NT2/D1 (cell line): ENCODE measurements around the gene LIPE.

Source experiments
- DNase-seq: peaks from one replicate; pipeline ENCODE4 v3.0.0-alpha.2; 2011; ENCODE audit warnings: low read depth, low spot score
- H3K27me3 ChIP-seq: 2 replicates; pipeline ENCODE4 v1.6.0; 2011; ENCODE audit warnings: mild to moderate bottlenecking; ENCODE audit not compliant: insufficient read length, insufficient read depth
- H3K36me3 ChIP-seq: 2 replicates; pipeline ENCODE4 v1.6.1; 2011; ENCODE audit warnings: mild to moderate bottlenecking, low read length, mixed read lengths; ENCODE audit not compliant: insufficient read depth, insufficient read length
- H3K4me1 ChIP-seq: 2 replicates; pipeline ENCODE4 v1.5.1; 2011; ENCODE audit not compliant: insufficient read depth, insufficient read length
- H3K4me3 ChIP-seq: 2 replicates; pipeline ENCODE4 v1.5.1; 2011; ENCODE audit warnings: low read depth; ENCODE audit not compliant: insufficient read length
- H3K9ac ChIP-seq: 2 replicates; pipeline ENCODE4 v1.6.0; 2011; ENCODE audit warnings: low read depth; ENCODE audit not compliant: insufficient read length
- H3K9me3 ChIP-seq: 2 replicates; pipeline ENCODE4 v1.5.1; 2011; ENCODE audit warnings: mild to moderate bottlenecking, low read length; ENCODE audit not compliant: insufficient read depth
- SUZ12 ChIP-seq: IDR thresholded peaks from 2 replicates; pipeline ENCODE4 v1.6.1; 2011; ENCODE audit not compliant: insufficient read length, insufficient read depth; ENCODE audit errors: extremely low read depth
- YY1 ChIP-seq: IDR thresholded peaks from 2 replicates; pipeline ENCODE4 v1.6.1; 2011; ENCODE audit not compliant: insufficient read length, insufficient read depth
- ZNF274 ChIP-seq: IDR thresholded peaks from 2 replicates; pipeline ENCODE4 v1.6.1; 2011; ENCODE audit warnings: mild to moderate bottlenecking, low read depth, low read length

LIPE gene

DNA sequence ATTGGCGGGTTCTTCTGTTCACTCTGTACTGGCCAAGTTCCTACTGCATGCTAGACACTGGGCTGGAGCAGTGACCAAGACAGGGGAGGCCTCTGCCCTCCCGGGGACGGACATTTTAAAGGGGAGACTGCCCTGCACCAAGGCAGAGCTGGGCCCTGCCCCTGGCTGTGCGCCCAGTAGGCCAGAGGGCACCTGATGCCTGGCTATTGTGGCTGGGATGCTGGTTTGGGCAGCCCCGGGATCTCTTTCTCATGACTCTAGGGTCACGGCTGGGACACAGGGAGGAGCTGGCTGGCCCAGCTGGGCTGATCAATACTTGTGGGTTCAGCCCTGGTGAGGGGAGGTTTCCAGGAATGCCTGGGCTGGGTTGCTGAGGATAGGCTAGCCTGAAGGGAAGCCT lies 17.7 kb downstream of the LIPE start:
- TF ChIP-seq YY1 (no peak), ZNF274 (no peak), SUZ12 (no peak)
- Histone ChIP-seq H3K9ac (no peak overlapping the region), H3K4me3 (no peak overlapping the region), H3K4me1 (peaks cover 18% of the 10 kb centered on the region), H3K36me3 (peaks cover 6% of the 10 kb centered on the region), H3K9me3 (no peaks in the 10 kb centered on the region), H3K27me3 (peaks cover 49% of the 10 kb centered on the region)
- DNase-seq = no peak

DNA sequence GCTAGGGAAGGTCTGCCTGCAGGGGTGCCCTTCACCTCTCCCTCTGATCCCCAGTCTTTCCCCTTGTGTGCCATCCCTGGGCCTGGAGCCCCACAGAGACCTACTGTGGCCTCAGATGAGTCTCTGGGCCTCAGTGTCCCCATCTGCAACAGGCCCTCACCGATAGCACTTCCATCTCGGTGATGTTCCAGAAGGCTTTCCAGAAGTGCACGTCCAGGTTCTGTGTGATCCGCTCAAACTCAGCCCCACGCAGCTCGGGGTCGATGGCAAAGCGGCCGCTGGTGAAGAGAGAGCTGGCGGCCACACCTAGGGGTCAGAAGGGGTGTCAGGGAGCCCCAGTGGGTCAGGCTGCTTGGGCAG lies 19.4 kb downstream of the LIPE start:
- Histone ChIP-seq H3K36me3 (peaks cover 6% of the 10 kb centered on the region), H3K27me3 (peaks cover 44% of the 10 kb centered on the region), H3K9ac (no peak overlapping the region), H3K9me3 (no peaks in the 10 kb centered on the region), H3K4me3 (no peak overlapping the region), H3K4me1 (peaks cover 19% of the 10 kb centered on the region)
- DNase-seq = no peak
- no peak for TF ChIP-seq ZNF274
- TF ChIP-seq SUZ12 = no peak

DNA sequence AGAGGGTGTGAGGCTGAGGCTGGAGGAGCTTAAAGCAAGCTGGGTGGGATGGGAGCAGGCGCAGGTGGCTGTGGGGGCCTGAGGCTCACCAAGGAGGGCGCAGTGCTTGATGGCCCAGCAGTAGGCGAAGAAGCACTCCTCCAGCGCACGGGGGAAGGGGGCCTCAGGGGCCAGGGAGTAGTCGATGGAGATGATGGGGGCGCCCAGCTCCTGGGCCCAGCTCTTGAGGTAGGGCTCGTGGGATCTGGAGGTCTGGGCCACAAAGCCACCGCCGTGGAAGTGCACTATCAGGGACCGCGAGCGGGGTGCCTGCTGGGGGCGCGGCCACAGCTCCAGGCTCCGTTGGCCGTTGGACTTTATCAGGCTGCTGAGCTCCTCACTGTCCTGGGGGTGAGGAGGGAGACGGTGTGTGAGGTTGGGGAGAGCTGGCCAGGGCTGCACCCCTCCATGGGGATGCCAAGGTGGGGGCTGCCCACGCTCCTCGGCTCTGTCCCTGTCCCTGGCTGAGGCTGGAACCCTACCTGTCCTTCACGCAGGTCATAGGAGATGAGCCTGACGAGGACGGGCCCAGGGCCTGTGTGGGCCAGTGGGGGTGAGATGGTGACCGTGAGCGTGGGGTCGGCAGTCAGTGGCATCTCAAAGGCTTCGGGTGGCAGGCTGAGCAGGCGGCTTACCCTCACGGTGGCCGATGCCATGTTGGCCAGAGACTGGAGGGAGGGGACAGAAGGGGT lies 19.9 kb downstream of the LIPE start:
- Histone ChIP-seq H3K27me3 (peaks cover 49% of the 10 kb centered on the region), H3K4me3 (no peak overlapping the region), H3K9me3 (no peaks in the 10 kb centered on the region), H3K9ac (no peak overlapping the region), H3K36me3 (peaks cover 6% of the 10 kb centered on the region), H3K4me1 (peaks cover 22% of the 10 kb centered on the region)
- TF ChIP-seq SUZ12 (no peak), ZNF274 (no peak), YY1 (no peak)
- no peak for DNase-seq

DNA sequence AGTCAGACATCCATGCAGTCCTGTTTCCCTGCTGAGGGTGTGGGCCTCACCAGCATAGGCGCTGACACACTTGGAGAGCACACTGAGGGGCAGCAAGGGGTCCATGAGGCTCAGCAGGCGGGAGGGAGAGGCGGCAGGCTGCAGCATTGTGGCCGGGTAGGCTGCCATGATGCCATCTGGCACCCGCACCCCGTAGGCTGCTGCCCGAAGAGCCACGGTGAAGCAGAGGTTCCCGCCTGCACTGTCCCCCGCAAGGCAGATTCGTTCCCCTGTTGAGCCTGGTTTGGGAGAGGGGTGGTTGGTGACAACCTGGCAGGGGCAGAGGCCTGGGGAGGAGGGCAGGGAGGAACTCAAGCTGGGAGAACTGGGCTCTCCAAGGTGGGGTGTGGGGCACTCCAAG lies 21.1 kb downstream of the LIPE start:
- TF ChIP-seq YY1 (no peak), ZNF274 (no peak), SUZ12 (no peak)
- H3K9ac ChIP-seq = peak overlapping the region; percentile 42
- DNase-seq = no peak
- no peak overlapping the region for H3K4me3 ChIP-seq
- H3K36me3 ChIP-seq = peaks cover 6% of the 10 kb centered on the region
- H3K27me3 ChIP-seq = peaks cover 54% of the 10 kb centered on the region
- peaks cover 16% of the 10 kb centered on the region for H3K4me1 ChIP-seq
- no peaks in the 10 kb centered on the region for H3K9me3 ChIP-seq

DNA sequence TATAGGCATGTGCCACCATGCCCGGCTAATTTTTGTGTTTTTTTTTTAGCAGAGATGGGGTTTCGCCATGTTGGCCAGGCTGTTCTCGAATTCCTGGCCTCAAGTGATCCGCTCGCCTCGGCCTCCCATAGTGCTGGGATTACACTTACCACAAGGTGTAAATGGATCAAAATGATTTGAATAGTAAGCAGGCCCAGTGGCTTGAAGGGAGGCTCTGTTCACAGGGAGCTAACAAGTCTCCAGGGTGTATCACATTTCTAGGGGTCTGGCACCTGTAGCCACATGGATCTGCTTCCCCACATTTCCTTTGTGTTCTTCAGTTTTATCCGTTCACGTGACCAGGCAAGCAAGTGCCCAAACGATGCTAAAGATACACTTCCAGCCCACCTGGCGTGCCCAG lies 23.6 kb downstream of the LIPE start:
- peaks cover 9% of the 10 kb centered on the region for H3K36me3 ChIP-seq
- no peak overlapping the region for H3K9ac ChIP-seq
- H3K4me3 ChIP-seq = no peak overlapping the region
- peaks cover 51% of the 10 kb centered on the region for H3K27me3 ChIP-seq
- TF ChIP-seq ZNF274 = no peak
- TF ChIP-seq SUZ12 = no peak
- no peak for TF ChIP-seq YY1
- DNase-seq = no peak
- H3K4me1 ChIP-seq = peaks cover 10% of the 10 kb centered on the region
- H3K9me3 ChIP-seq = no peaks in the 10 kb centered on the region

DNA sequence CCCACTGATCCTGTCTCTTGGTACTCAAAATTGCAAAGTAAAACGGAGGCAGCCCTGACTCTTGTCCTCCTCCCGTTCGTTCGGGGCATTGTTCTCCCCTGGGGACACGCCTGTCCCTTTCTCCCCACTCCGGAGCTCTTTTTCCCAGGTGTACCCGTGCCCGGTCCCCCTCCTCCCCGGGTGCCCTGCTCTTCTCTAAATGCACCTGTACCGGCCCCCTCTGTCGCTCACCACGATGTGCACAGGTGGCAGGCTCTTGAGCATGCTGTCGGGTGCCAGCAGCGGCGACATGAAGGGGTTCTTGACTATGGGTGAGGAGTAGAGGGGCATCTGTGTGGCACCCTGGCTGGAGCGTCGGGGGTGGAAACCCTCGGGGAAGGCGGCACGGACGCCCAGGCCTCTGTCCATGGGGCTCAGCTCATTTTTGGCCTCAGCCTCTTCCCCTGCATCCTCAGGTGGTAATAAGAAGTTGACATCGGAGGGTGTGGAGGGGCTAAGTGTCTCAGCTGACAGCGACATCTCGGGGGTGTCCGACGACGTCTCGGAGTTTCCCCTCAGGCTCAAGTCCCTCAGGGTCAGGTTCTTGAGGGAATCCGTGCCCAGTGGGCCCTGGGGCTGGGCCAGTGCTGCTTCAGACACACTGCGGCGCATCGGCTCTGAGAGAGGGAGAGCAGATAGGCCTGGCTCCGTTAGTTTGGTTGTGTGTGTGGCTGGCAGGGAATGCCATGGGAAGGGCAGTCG lies 24.6 kb downstream of the LIPE start:
- Histone ChIP-seq H3K4me1 (peaks cover 10% of the 10 kb centered on the region), H3K9ac (peak overlapping the region; percentile 87), H3K9me3 (no peaks in the 10 kb centered on the region), H3K27me3 (peaks cover 47% of the 10 kb centered on the region), H3K4me3 (peak overlapping the region; percentile 58), H3K36me3 (peaks cover 9% of the 10 kb centered on the region)
- DNase-seq = no peak
- TF ChIP-seq YY1 (no peak), ZNF274 (no peak), SUZ12 (no peak)

DNA sequence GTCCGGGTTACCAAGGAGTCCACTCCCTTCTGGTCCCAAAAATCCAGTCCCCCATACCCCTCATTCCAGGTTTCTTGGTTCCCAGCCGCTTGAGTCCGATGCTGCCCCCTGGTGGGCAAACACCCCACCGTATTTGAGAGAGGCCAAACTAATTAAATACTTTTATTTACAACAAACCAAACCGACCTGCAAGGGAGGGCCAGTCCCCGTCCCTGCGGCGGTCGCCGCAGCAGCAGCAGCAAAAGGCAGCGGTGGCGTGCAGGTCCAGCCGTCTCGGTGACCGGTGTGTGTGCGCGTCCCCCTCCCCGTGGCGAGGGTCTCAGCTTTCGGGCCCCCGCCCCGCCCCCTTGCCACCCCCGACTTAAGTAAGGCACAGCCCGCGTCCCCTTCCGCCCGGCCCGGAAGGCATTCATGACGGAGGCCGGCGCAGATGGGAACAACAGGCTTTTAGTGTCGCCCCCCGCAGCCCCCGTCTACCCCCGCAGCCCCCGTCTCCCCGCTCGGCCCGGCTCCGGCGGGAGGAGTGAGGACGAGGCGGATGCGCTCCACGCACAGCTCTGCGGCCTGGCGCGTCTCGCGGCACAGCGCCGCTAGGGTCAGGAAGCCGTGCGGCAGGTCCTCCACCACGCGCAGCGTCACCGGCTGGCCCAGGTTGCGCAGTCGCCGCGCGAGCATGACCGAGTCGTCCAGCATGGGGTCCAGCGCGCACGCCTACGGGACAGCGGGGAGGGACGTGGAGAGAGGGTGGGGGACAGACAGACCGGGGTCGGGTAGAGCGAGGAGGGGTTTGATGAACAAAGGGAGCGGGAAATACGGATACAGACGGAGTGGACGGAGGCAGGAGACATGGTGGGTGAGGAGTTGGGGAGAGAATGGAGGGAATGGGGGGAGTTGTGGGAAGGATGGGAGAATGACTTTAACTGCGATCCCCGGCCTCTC lies 25.6 kb downstream of the LIPE start:
- TF ChIP-seq YY1 (no peak), SUZ12 (no peak), ZNF274 (no peak)
- peak overlapping the region; percentile 58 for H3K4me3 ChIP-seq
- peaks cover 9% of the 10 kb centered on the region for H3K36me3 ChIP-seq
- peak; percentile 80 for DNase-seq
- H3K4me1 ChIP-seq = peaks cover 10% of the 10 kb centered on the region
- peaks cover 38% of the 10 kb centered on the region for H3K27me3 ChIP-seq
- no peaks in the 10 kb centered on the region for H3K9me3 ChIP-seq
- H3K9ac ChIP-seq = peak overlapping the region; percentile 87
